ENCODE measurements around the gene DCDC2C. TPM values are rescaled to one million over a fixed set of nuclear protein-coding genes. Genes with fewer than 3 reads are reported as not detected.

DCDC2C gene
- polyA plus RNA-seq, 1 of the 3 experiments (the other 2 are of a cell fraction): not detected

DNA sequence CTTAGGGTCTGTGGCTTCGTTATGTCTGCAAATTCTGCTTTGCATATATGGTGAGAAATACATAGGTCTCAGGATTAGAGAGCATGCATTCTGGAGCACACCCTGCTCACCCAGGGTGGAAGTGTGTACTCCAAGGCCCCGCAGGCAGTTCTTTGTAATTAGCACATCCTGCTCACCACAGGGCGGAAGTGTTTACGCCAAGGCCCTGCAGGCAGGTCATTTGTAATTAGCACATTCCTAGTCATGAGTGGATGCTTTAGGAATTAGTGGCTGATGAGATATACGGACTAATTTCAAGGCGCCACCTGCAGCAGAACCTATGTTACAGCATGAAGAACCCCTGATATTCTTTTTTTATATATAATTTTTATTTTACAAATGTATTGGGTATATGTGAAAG lies 41.1 kb upstream of the DCDC2C start:
- DNase-seq: no peak
- H3K9me2 ChIP-seq: no peaks in the 10 kb centered on the region
- no peak overlapping the region for H3K4me3 ChIP-seq (ENCODE audit: low read depth in 2 of 2, low read length in 1 of 2)
- H3K36me3 ChIP-seq (replicated peaks in 1 of 2; ENCODE audit: control insufficient read depth in 1 of 2, insufficient read depth in 2 of 2, low read length in 1 of 2): no peaks in the 10 kb centered on the region
- H2AFZ ChIP-seq (ENCODE audit: low read depth): no peak overlapping the region
- H3K79me2 ChIP-seq (ENCODE audit: insufficient read depth): no peaks in the 10 kb centered on the region
- H3K4me2 ChIP-seq: no peak overlapping the region
- H3K9me3 ChIP-seq: no peaks in the 10 kb centered on the region
- POLR2A ChIA-PET: no interaction called here
- TF ChIP-seq RAD21 (IDR thresholded peaks at IDR 0.05; ENCODE audit: low read length): peak; percentile 29; the same call in 1 of the 2 replicates
- no peak for TF ChIP-seq NFIC (IDR thresholded peaks at IDR 0.05; ENCODE audit: borderline replicate concordance)
- TF ChIP-seq POLR2AphosphoS5 (IDR thresholded peaks at IDR 0.05; ENCODE audit: low read depth, low read length): no peak
- no peak for TF ChIP-seq SMC3 (IDR thresholded peaks at IDR 0.05; ENCODE audit: low read depth, low read length)
- TF ChIP-seq GATA2 (CRISPR knock-in tag; IDR thresholded peaks at IDR 0.05): no peak
- TF ChIP-seq MEF2A (IDR thresholded peaks at IDR 0.05; ENCODE audit: borderline replicate concordance, low read depth): no peak
- no peak for TF ChIP-seq PBX3 (IDR thresholded peaks at IDR 0.05)
- TF ChIP-seq, protein P1, sequence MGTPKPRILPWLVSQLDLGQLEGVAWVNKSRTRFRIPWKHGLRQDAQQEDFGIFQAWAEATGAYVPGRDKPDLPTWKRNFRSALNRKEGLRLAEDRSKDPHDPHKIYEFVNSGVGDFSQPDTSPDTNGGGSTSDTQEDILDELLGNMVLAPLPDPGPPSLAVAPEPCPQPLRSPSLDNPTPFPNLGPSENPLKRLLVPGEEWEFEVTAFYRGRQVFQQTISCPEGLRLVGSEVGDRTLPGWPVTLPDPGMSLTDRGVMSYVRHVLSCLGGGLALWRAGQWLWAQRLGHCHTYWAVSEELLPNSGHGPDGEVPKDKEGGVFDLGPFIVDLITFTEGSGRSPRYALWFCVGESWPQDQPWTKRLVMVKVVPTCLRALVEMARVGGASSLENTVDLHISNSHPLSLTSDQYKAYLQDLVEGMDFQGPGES (IDR thresholded peaks at IDR 0.05; ENCODE audit: low read depth, low read length): no peak
- CTCF ChIA-PET: interaction anchor here (0.8 to 1.1 kb wide), 3 partner anchors 9 to 19 kb away, joined by 3 to 6 read pairs (median 3); no protein-coding TSS in a partner anchor
- no peak overlapping the region for H3K27ac ChIP-seq (ENCODE audit: low read depth in 2 of 2, low read length in 1 of 2)
- no peaks in the 10 kb centered on the region for H3K27me3 ChIP-seq (ENCODE audit: insufficient read depth)
- 70% methylated on average over 6 of the region's 6 CpGs for WGBS (ENCODE audit: low lambda C conversion rate)
- no peaks in the 10 kb centered on the region for H3F3A ChIP-seq (replicated peaks; ENCODE audit: insufficient read depth)
- H4K20me1 ChIP-seq (ENCODE audit: insufficient read depth): no peaks in the 10 kb centered on the region
- H3K4me1 ChIP-seq (ENCODE audit: control insufficient read depth in 1 of 2, insufficient read depth in 2 of 2, low read depth in 1 of 2, low read length in 1 of 2): peaks cover 0 to 13% of the 10 kb centered on the region in 2 experiments; a peak in 1 of 4 replicates
- H3K9ac ChIP-seq: no peak overlapping the region

DNA sequence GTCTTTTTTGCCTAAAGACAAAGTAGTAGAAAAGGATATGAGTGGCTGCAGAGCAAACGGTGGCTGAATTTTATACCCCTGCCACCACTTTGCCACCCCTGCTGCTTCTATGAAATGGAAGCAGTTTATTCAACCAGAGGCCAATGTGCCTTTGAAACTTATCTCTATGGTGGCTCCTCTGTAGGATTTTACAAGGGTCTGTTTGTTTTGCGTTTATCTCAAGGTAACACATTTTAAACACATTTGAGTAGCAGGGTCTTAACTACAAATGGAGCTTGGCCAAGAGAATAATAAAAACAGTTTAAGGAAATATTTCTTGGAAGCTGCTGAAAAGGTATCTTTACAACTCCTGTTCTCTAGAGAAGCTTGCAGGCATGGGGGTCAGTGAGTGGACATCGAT lies 39.3 kb upstream of the DCDC2C start:
- CTCF ChIA-PET: interaction anchor here (0.7 kb wide), 1 partner anchor 10 kb away, joined by 3 read pairs; no protein-coding TSS in a partner anchor

More for the DNA sequence above, 39.3 kb upstream of the DCDC2C start:
- Histone ChIP-seq H3K9me3 (no peaks in the 10 kb centered on the region), H3K4me1 (ENCODE audit: control insufficient read depth in 1 of 2, insufficient read depth in 2 of 2, low read depth in 1 of 2, low read length in 1 of 2) (peaks cover 0 to 12% of the 10 kb centered on the region in 2 experiments; a peak in 1 of 4 replicates), H4K20me1 (ENCODE audit: insufficient read depth) (no peaks in the 10 kb centered on the region), H3K36me3 (replicated peaks in 1 of 2; ENCODE audit: control insufficient read depth in 1 of 2, insufficient read depth in 2 of 2, low read length in 1 of 2) (no peaks in the 10 kb centered on the region), H3K27ac (ENCODE audit: low read depth in 2 of 2, low read length in 1 of 2) (no peak overlapping the region), H3K4me3 (ENCODE audit: low read depth in 2 of 2, low read length in 1 of 2) (no peak overlapping the region), H3K27me3 (ENCODE audit: insufficient read depth) (no peaks in the 10 kb centered on the region), H3K79me2 (ENCODE audit: insufficient read depth) (no peaks in the 10 kb centered on the region), H3K9ac (no peak overlapping the region), H3K4me2 (no peak overlapping the region), H2AFZ (ENCODE audit: low read depth) (no peak overlapping the region), H3K9me2 (no peaks in the 10 kb centered on the region), H3F3A (replicated peaks; ENCODE audit: insufficient read depth) (no peaks in the 10 kb centered on the region)
- POLR2A ChIA-PET: no interaction called here
- no peak for DNase-seq
- 27% methylated on average over 3 of the region's 3 CpGs for WGBS (ENCODE audit: low lambda C conversion rate)
- TF ChIP-seq TEAD4 (IDR thresholded peaks at IDR 0.05; ENCODE audit: borderline replicate concordance, insufficient read depth) (no peak), GATA2 (CRISPR knock-in tag; IDR thresholded peaks at IDR 0.05) (no peak), EZH2phosphoT487 (IDR thresholded peaks at IDR 0.05; ENCODE audit: borderline replicate concordance, low read depth) (no peak), USF1 (IDR thresholded peaks at IDR 0.05; ENCODE audit: borderline replicate concordance, low read depth) (no peak), TAF1 (IDR thresholded peaks at IDR 0.05; ENCODE audit: borderline replicate concordance, low read depth, low read length) (no peak), ZBTB33 (IDR thresholded peaks at IDR 0.05; ENCODE audit: borderline replicate concordance, low read depth) (no peak), FOXM1 (IDR thresholded peaks at IDR 0.05; ENCODE audit: low read depth) (no peak), RXRA (IDR thresholded peaks at IDR 0.05; ENCODE audit: borderline replicate concordance, low read depth) (no peak), SMC3 (IDR thresholded peaks at IDR 0.05; ENCODE audit: low read depth, low read length) (no peak)
- TF ChIP-seq, protein P2, sequence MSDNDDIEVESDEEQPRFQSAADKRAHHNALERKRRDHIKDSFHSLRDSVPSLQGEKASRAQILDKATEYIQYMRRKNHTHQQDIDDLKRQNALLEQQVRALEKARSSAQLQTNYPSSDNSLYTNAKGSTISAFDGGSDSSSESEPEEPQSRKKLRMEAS (IDR thresholded peaks at IDR 0.05; ENCODE audit: low read depth): no peak
